ENCODE measurements around the gene TMTC1.
A peak's percentile ranks its signal among the peaks of the same experiment; 100 is the strongest.

TMTC1 gene

GRCh38 chr12:29551812-29552211, 231.9 kb downstream of the TMTC1 start:
- Histone ChIP-seq H3K27me3 (ENCODE audit: low read depth, low read length) (no peaks in the 10 kb centered on the region), H3K36me3 (ENCODE audit: control insufficient read depth in 1 of 2, insufficient read depth in 2 of 2, low read length in 2 of 2) (no peaks in the 10 kb centered on the region), H3K9me3 (ENCODE audit: control insufficient read depth in 1 of 2, low read length in 2 of 2) (no peaks in the 10 kb centered on the region), H3K4me3 (ENCODE audit: low read depth in 1 of 2, low read length in 2 of 2) (no peak overlapping the region), H3K27ac (ENCODE audit: low read length) (no peak overlapping the region), H3K4me1 (ENCODE audit: control insufficient read depth in 1 of 2, insufficient read depth in 2 of 2, low read length in 2 of 2) (peaks cover under 1 to 3% of the 10 kb centered on the region in 2 donors)

- H3K4me3 ChIP-seq (ENCODE audit: low read depth in 1 of 2, low read length in 2 of 2) = no peak overlapping the region
- H3K27me3 ChIP-seq (ENCODE audit: low read depth, low read length) = no peaks in the 10 kb centered on the region
- H3K27ac ChIP-seq (ENCODE audit: low read length) = no peak overlapping the region
- H3K9me3 ChIP-seq (ENCODE audit: control insufficient read depth in 1 of 2, low read length in 2 of 2) = no peaks in the 10 kb centered on the region
- peaks cover 5 to 9% of the 10 kb centered on the region in 2 donors for H3K4me1 ChIP-seq (ENCODE audit: control insufficient read depth in 1 of 2, insufficient read depth in 2 of 2, low read length in 2 of 2)
- H3K36me3 ChIP-seq (ENCODE audit: control insufficient read depth in 1 of 2, insufficient read depth in 2 of 2, low read length in 2 of 2) = no peaks in the 10 kb centered on the region
These were observed 235.9 kb downstream of the TMTC1 start for GRCh38 chr12:29547864-29548263.

GRCh38 chr12:29547151-29547632, 236.6 kb downstream of the TMTC1 start:
- no peaks in the 10 kb centered on the region for H3K36me3 ChIP-seq (ENCODE audit: control insufficient read depth in 1 of 2, insufficient read depth in 2 of 2, low read length in 2 of 2)
- no peaks in the 10 kb centered on the region for H3K27me3 ChIP-seq (ENCODE audit: low read depth, low read length)
- no peak overlapping the region for H3K4me3 ChIP-seq (ENCODE audit: low read depth in 1 of 2, low read length in 2 of 2)
- peak overlapping the region; percentile 3 for H3K27ac ChIP-seq (ENCODE audit: low read length)
- H3K4me1 ChIP-seq (ENCODE audit: control insufficient read depth in 1 of 2, insufficient read depth in 2 of 2, low read length in 2 of 2) = peaks cover 5 to 9% of the 10 kb centered on the region in 2 donors
- no peaks in the 10 kb centered on the region for H3K9me3 ChIP-seq (ENCODE audit: control insufficient read depth in 1 of 2, low read length in 2 of 2)

GRCh38 chr12:29546000-29546399, 237.7 kb downstream of the TMTC1 start:
- Histone ChIP-seq H3K27me3 (ENCODE audit: low read depth, low read length) (no peaks in the 10 kb centered on the region), H3K36me3 (ENCODE audit: control insufficient read depth in 1 of 2, insufficient read depth in 2 of 2, low read length in 2 of 2) (no peaks in the 10 kb centered on the region), H3K4me1 (ENCODE audit: control insufficient read depth in 1 of 2, insufficient read depth in 2 of 2, low read length in 2 of 2) (peaks cover 5 to 9% of the 10 kb centered on the region in 2 donors), H3K27ac (ENCODE audit: low read length) (no peak overlapping the region), H3K9me3 (ENCODE audit: control insufficient read depth in 1 of 2, low read length in 2 of 2) (no peaks in the 10 kb centered on the region), H3K4me3 (ENCODE audit: low read depth in 1 of 2, low read length in 2 of 2) (no peak overlapping the region)

- no peaks in the 10 kb centered on the region for H3K9me3 ChIP-seq (ENCODE audit: control insufficient read depth in 1 of 2, low read length in 2 of 2)
- H3K4me1 ChIP-seq (ENCODE audit: control insufficient read depth in 1 of 2, insufficient read depth in 2 of 2, low read length in 2 of 2) = peaks cover 5 to 9% of the 10 kb centered on the region in 2 donors
- no peak overlapping the region for H3K4me3 ChIP-seq (ENCODE audit: low read depth in 1 of 2, low read length in 2 of 2)
- no peaks in the 10 kb centered on the region for H3K36me3 ChIP-seq (ENCODE audit: control insufficient read depth in 1 of 2, insufficient read depth in 2 of 2, low read length in 2 of 2)
- no peak overlapping the region for H3K27ac ChIP-seq (ENCODE audit: low read length)
- no peaks in the 10 kb centered on the region for H3K27me3 ChIP-seq (ENCODE audit: low read depth, low read length)
These were observed 238.7 kb downstream of the TMTC1 start for GRCh38 chr12:29545102-29545467.

- Histone ChIP-seq H3K36me3 (ENCODE audit: control insufficient read depth in 1 of 2, insufficient read depth in 2 of 2, low read length in 2 of 2) (no peaks in the 10 kb centered on the region), H3K27me3 (ENCODE audit: low read depth, low read length) (no peaks in the 10 kb centered on the region), H3K27ac (ENCODE audit: low read length) (no peak overlapping the region), H3K4me1 (ENCODE audit: control insufficient read depth in 1 of 2, insufficient read depth in 2 of 2, low read length in 2 of 2) (peaks cover 5 to 9% of the 10 kb centered on the region in 2 donors), H3K4me3 (ENCODE audit: low read depth in 1 of 2, low read length in 2 of 2) (no peak overlapping the region), H3K9me3 (ENCODE audit: control insufficient read depth in 1 of 2, low read length in 2 of 2) (no peaks in the 10 kb centered on the region)
These were observed 239.2 kb downstream of the TMTC1 start for GRCh38 chr12:29544428-29545101.

- H3K27me3 ChIP-seq (ENCODE audit: low read depth, low read length) = no peaks in the 10 kb centered on the region
- H3K36me3 ChIP-seq (ENCODE audit: control insufficient read depth in 1 of 2, insufficient read depth in 2 of 2, low read length in 2 of 2) = no peaks in the 10 kb centered on the region
- peaks cover 5 to 9% of the 10 kb centered on the region in 2 donors for H3K4me1 ChIP-seq (ENCODE audit: control insufficient read depth in 1 of 2, insufficient read depth in 2 of 2, low read length in 2 of 2)
- H3K9me3 ChIP-seq (ENCODE audit: control insufficient read depth in 1 of 2, low read length in 2 of 2) = no peaks in the 10 kb centered on the region
- H3K4me3 ChIP-seq (ENCODE audit: low read depth in 1 of 2, low read length in 2 of 2) = no peak overlapping the region
- no peak overlapping the region for H3K27ac ChIP-seq (ENCODE audit: low read length)
These were observed 240.7 kb downstream of the TMTC1 start for GRCh38 chr12:29543036-29543435.

- peaks cover 0 to 5% of the 10 kb centered on the region in 2 donors for H3K4me1 ChIP-seq (ENCODE audit: control insufficient read depth in 1 of 2, insufficient read depth in 2 of 2, low read length in 2 of 2)
- H3K27ac ChIP-seq (ENCODE audit: low read length) = no peak overlapping the region
- H3K27me3 ChIP-seq (ENCODE audit: low read depth, low read length) = no peaks in the 10 kb centered on the region
- no peaks in the 10 kb centered on the region for H3K9me3 ChIP-seq (ENCODE audit: control insufficient read depth in 1 of 2, low read length in 2 of 2)
- peaks cover 0 to 7% of the 10 kb centered on the region in 2 donors for H3K36me3 ChIP-seq (ENCODE audit: control insufficient read depth in 1 of 2, insufficient read depth in 2 of 2, low read length in 2 of 2)
- no peak overlapping the region for H3K4me3 ChIP-seq (ENCODE audit: low read depth in 1 of 2, low read length in 2 of 2)
These were observed 246.4 kb downstream of the TMTC1 start for GRCh38 chr12:29537298-29537697.

GRCh38 chr12:29534935-29535334, 248.8 kb downstream of the TMTC1 start:
- H3K27ac ChIP-seq (ENCODE audit: low read length) = no peak overlapping the region
- no peaks in the 10 kb centered on the region for H3K9me3 ChIP-seq (ENCODE audit: control insufficient read depth in 1 of 2, low read length in 2 of 2)
- no peaks in the 10 kb centered on the region for H3K27me3 ChIP-seq (ENCODE audit: low read depth, low read length)
- H3K4me1 ChIP-seq (ENCODE audit: control insufficient read depth in 1 of 2, insufficient read depth in 2 of 2, low read length in 2 of 2) = peaks cover 0 to 5% of the 10 kb centered on the region in 2 donors
- H3K4me3 ChIP-seq (ENCODE audit: low read depth in 1 of 2, low read length in 2 of 2) = no peak overlapping the region
- peaks cover 0 to 7% of the 10 kb centered on the region in 2 donors for H3K36me3 ChIP-seq (ENCODE audit: control insufficient read depth in 1 of 2, insufficient read depth in 2 of 2, low read length in 2 of 2)

GRCh38 chr12:29533815-29534489, 249.8 kb downstream of the TMTC1 start:
- Histone ChIP-seq H3K27me3 (ENCODE audit: low read depth, low read length) (no peaks in the 10 kb centered on the region), H3K36me3 (ENCODE audit: control insufficient read depth in 1 of 2, insufficient read depth in 2 of 2, low read length in 2 of 2) (peaks cover 0 to 7% of the 10 kb centered on the region in 2 donors), H3K27ac (ENCODE audit: low read length) (no peak overlapping the region), H3K4me3 (ENCODE audit: low read depth in 1 of 2, low read length in 2 of 2) (no peak overlapping the region), H3K4me1 (ENCODE audit: control insufficient read depth in 1 of 2, insufficient read depth in 2 of 2, low read length in 2 of 2) (peaks cover 0 to 8% of the 10 kb centered on the region in 2 donors), H3K9me3 (ENCODE audit: control insufficient read depth in 1 of 2, low read length in 2 of 2) (no peaks in the 10 kb centered on the region)

GRCh38 chr12:29531471-29531870, 252.3 kb downstream of the TMTC1 start:
- Histone ChIP-seq H3K36me3 (ENCODE audit: control insufficient read depth in 1 of 2, insufficient read depth in 2 of 2, low read length in 2 of 2) (peaks cover 0 to 7% of the 10 kb centered on the region in 2 donors), H3K4me1 (ENCODE audit: control insufficient read depth in 1 of 2, insufficient read depth in 2 of 2, low read length in 2 of 2) (peaks cover 0 to 9% of the 10 kb centered on the region in 2 donors), H3K9me3 (ENCODE audit: control insufficient read depth in 1 of 2, low read length in 2 of 2) (no peaks in the 10 kb centered on the region), H3K4me3 (ENCODE audit: low read depth in 1 of 2, low read length in 2 of 2) (no peak overlapping the region), H3K27ac (ENCODE audit: low read length) (no peak overlapping the region), H3K27me3 (ENCODE audit: low read depth, low read length) (no peaks in the 10 kb centered on the region)

Measured in muscle layer of duodenum (tissue), 2 donors.